Measurements from ENCODE around the gene SYCP3. TPM values are rescaled to one million over a fixed set of nuclear protein-coding genes. Genes with fewer than 3 reads are reported as not detected.
A peak's percentile ranks its signal among the peaks of the same experiment; 100 is the strongest.

The SYCP3 gene
- total RNA-seq, 4 donors from 2014 or later, result 0.38 to 0.53 TPM; not detected in 2

GRCh38 chr12:101707131-101707782 is 32.0 kb downstream of the SYCP3 start:
- no peak overlapping the region for H3K27ac ChIP-seq
- H3K36me3 ChIP-seq, result no peaks in the 10 kb centered on the region
- peaks cover 3 to 20% (median 12%) of the 10 kb centered on the region in 3 donors for H3K4me1 ChIP-seq
- H3K27me3 ChIP-seq, result no peaks in the 10 kb centered on the region
- intact Hi-C loops (cut with DNase I), result no loop called here
- H3K9me3 ChIP-seq, result no peaks in the 10 kb centered on the region
- no peak overlapping the region for H3K4me3 ChIP-seq
- TF ChIP-seq POLR2A (IDR thresholded peaks at IDR 0.05) (no peak), CTCF (IDR thresholded peaks at IDR 0.05) (no peak)
- DNase-seq, result no peak

GRCh38 chr12:101706403-101706802 is 32.9 kb downstream of the SYCP3 start:
- H3K9me3 ChIP-seq, result no peaks in the 10 kb centered on the region
- no peaks in the 10 kb centered on the region for H3K27me3 ChIP-seq
- H3K4me3 ChIP-seq, result no peak overlapping the region
- 91 to 96% methylated on average over 1 of the region's 1 CpG for WGBS, 2 donors
- DNase-seq, result no peak
- H3K27ac ChIP-seq, result no peak overlapping the region
- TF ChIP-seq POLR2A (IDR thresholded peaks at IDR 0.05), result no peak
- no peak for TF ChIP-seq CTCF (IDR thresholded peaks at IDR 0.05)
- no peaks in the 10 kb centered on the region for H3K36me3 ChIP-seq
- intact Hi-C loops (cut with DNase I), result no loop called here
- H3K4me1 ChIP-seq, result peaks cover 3 to 29% (median 12%) of the 10 kb centered on the region in 3 donors

GRCh38 chr12:101703487-101703886 is 35.8 kb downstream of the SYCP3 start:
- intact Hi-C loops (cut with DNase I), result no loop called here
- 88 to 90% methylated on average over 3 of the region's 3 CpGs for WGBS, 2 donors

GRCh38 chr12:101700299-101700820 is 38.9 kb downstream of the SYCP3 start:
- Histone ChIP-seq H3K27ac (peak overlapping the region in 1 of 4 donors; percentile 88), H3K36me3 (no peaks in the 10 kb centered on the region), H3K27me3 (no peaks in the 10 kb centered on the region), H3K4me1 (peaks cover 8 to 74% (median 19%) of the 10 kb centered on the region in 3 donors), H3K4me3 (peak overlapping the region in 1 of 4 donors; percentile 82), H3K9me3 (no peaks in the 10 kb centered on the region)
- whole genome bisulfite sequencing, 2 donors, result 83 to 88% methylated on average over 2 of the region's 2 CpGs
- intact Hi-C loops (cut with DNase I), result no loop called here
- TF ChIP-seq POLR2A (IDR thresholded peaks at IDR 0.05) (no peak), CTCF (IDR thresholded peaks at IDR 0.05) (no peak)
- DNase-seq, result no peak

More at GRCh38 chr12:101703487-101703886, 35.8 kb downstream of the SYCP3 start:
- H3K9me3 ChIP-seq, result no peaks in the 10 kb centered on the region
- no peaks in the 10 kb centered on the region for H3K36me3 ChIP-seq
- H3K27ac ChIP-seq, result peak overlapping the region in 1 of 4 donors; percentile 34
- DNase-seq, result no peak
- TF ChIP-seq POLR2A (IDR thresholded peaks at IDR 0.05) (no peak), CTCF (IDR thresholded peaks at IDR 0.05) (no peak)
- H3K4me1 ChIP-seq, result peaks cover 3 to 58% (median 9%) of the 10 kb centered on the region in 3 donors
- no peak overlapping the region for H3K4me3 ChIP-seq
- no peaks in the 10 kb centered on the region for H3K27me3 ChIP-seq

GRCh38 chr12:101698800-101699347 is 40.4 kb downstream of the SYCP3 start:
- no peaks in the 10 kb centered on the region for H3K36me3 ChIP-seq
- no peak for DNase-seq
- H3K9me3 ChIP-seq, result no peaks in the 10 kb centered on the region
- peak overlapping the region; percentile 58 to 82 (median 72) for H3K4me3 ChIP-seq
- H3K27me3 ChIP-seq, result no peaks in the 10 kb centered on the region
- H3K27ac ChIP-seq, result peak overlapping the region in 3 of 4 donors; percentile 88 to 95 (median 94)
- H3K4me1 ChIP-seq, result peaks cover 8 to 76% (median 19%) of the 10 kb centered on the region in 3 donors
- intact Hi-C loops (cut with DNase I), result loop anchor here (5.0 kb wide), 1 partner anchor 292 kb away; the partner anchor contains the start of gene ARL1
- 74 to 82% methylated on average over 12 of the region's 12 CpGs for WGBS, 2 donors
- TF ChIP-seq CTCF (IDR thresholded peaks at IDR 0.05), result no peak
- no peak for TF ChIP-seq POLR2A (IDR thresholded peaks at IDR 0.05)
